GM12864 (cell line): ENCODE measurements around the gene DYNLRB1.

Experiments used
- DNase-seq: peaks from one replicate; pipeline ENCODE4 v3.0.0-alpha.2; 2011; ENCODE audit warnings: low read depth
- H3K4me3 ChIP-seq: 2 replicates; pipeline ENCODE4 v1.5.1; 2011; ENCODE audit warnings: mild to moderate bottlenecking, low read depth, low read length, control low read depth
- CTCF ChIP-seq: IDR thresholded peaks from 2 replicates; pipeline ENCODE4 v1.5.1; 2011; ENCODE audit warnings: low read depth, mild to moderate bottlenecking, moderate library complexity, low read length, control low read depth, inconsistent platforms; ENCODE audit errors: missing control alignments

Gene DYNLRB1

GRCh38 chr20:34524426-34524825, 8.2 kb downstream of the DYNLRB1 start:
- no peak for DNase-seq
- no peak for TF ChIP-seq CTCF
- H3K4me3 ChIP-seq: no peak overlapping the region

- no peak for TF ChIP-seq CTCF
- no peak for DNase-seq
- no peak overlapping the region for H3K4me3 ChIP-seq
Observed at GRCh38 chr20:34525342-34525708, 9.1 kb downstream of the DYNLRB1 start.

- H3K4me3 ChIP-seq: no peak overlapping the region
- no peak for DNase-seq
- no peak for TF ChIP-seq CTCF
Observed at GRCh38 chr20:34525709-34526416, 9.6 kb downstream of the DYNLRB1 start.

GRCh38 chr20:34526466-34526865, 10.2 kb downstream of the DYNLRB1 start:
- H3K4me3 ChIP-seq: no peak overlapping the region
- TF ChIP-seq CTCF: no peak
- DNase-seq: no peak

- TF ChIP-seq CTCF: no peak
- no peak overlapping the region for H3K4me3 ChIP-seq
- DNase-seq: no peak
Observed at GRCh38 chr20:34527016-34527415, 10.8 kb downstream of the DYNLRB1 start.

GRCh38 chr20:34528921-34529297, 12.7 kb downstream of the DYNLRB1 start:
- DNase-seq: no peak
- TF ChIP-seq CTCF: no peak
- no peak overlapping the region for H3K4me3 ChIP-seq

GRCh38 chr20:34529742-34530141, 13.5 kb downstream of the DYNLRB1 start:
- TF ChIP-seq CTCF: no peak
- DNase-seq: no peak
- H3K4me3 ChIP-seq: no peak overlapping the region
